Transverse colon (tissue), 3 donors: ENCODE measurements around the gene ACR.
"Not testable (repeated sequence)": the region's sequence is repeated elsewhere in the genome, so short reads cannot be mapped to it uniquely, and the experiment has no call there.

ENCODE experiments used
- CTCF ChIP-seq, 5 experiments: fragments of 200-600 bp in 3 of 5; fragments of 450-650 bp in 2 of 5; sonication (generic) in 3 of 5; IDR thresholded peaks; 1 replicate in 2 of 5; 2 replicates in 3 of 5; pipeline ENCODE4 v1.5.1; 2016 to 2017; ENCODE audit warnings: antibody characterized with exemption in 5 of 5, inconsistent platforms in 3 of 5, mild to moderate bottlenecking in 2 of 5, moderate library complexity in 1 of 5
- EP300 ChIP-seq: sonication (generic); formaldehyde crosslinking; IDR thresholded peaks from one replicate; pipeline ENCODE4 v1.6.1; 2017; ENCODE audit warnings: antibody characterized with exemption, low read depth

GRCh38 chr22:50761829-50762228, 23.8 kb downstream of the ACR start:
- not testable (repeated sequence) for TF ChIP-seq CTCF (IDR thresholded peaks at IDR 0.05); EP300
